GDM1 (cell line): ENCODE measurements around the gene FAH.

Experiments
- DNase-seq: peaks from one replicate; lab custom pipeline; 2025; lab: John Stamatoyannopoulos, UW

Gene FAH

DNA sequence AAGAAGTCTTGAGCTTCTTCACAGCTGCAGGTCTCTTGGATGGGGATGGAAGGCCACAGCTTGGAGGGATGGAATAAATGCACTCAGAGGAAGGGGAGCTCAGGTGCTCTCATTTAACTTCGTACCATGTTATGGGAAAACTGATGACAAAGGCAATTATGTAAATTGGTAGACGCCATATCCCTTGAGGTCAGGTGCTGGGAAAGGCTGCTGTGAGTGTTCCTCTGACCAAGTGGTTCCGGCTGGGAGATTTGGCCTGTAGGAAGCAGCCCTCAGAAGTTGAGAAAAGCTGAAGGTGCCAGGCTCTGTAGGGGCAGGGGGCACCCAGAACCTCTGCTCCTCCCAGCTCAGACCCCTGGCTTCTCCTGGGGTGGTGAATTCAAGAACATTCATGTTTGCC is 47.1 kb downstream of the FAH start:
- DNase-seq: no peak

- no peak for DNase-seq
Measured at GRCh38 chr15:80201256-80202015, 48.6 kb downstream of the FAH start.

- no peak for DNase-seq
Measured at GRCh38 chr15:80202016-80202315, 49.2 kb downstream of the FAH start.

DNA sequence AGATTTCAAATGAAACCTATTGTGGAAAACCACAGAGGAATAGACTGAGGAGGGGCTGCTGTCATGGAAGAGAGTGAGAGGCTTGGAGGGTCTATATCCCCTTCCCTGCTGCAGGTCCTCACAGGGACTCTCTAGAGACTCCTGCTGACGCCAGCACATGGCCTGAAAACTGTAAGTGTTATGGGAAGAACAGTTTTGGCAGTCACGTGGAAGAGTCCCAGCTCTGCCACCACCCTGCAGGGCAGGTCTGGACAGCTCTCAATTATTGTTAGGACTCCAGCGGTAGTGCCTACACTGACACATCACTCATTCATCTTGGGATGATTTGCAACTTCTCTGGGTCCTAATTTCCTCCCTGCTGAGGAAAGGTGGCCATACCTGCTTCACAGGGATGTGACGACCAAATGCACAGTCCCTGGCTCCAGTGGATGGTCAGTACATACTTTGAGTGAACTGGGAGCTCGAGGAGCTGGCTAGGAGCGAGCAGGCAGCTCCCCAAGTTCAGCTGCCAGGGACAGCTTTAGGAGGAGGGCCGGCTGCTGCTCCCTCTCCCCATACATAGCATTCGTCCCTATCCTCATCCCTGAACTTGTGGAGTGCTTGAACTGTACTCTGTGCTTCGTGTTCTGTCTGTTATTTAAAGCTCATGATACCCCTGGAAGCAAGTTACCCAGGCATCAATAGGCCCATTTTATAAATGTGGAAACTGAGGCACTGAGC is 50.0 kb downstream of the FAH start:
- DNase-seq: no peak

GRCh38 chr15:80203361-80203885 is 50.6 kb downstream of the FAH start:
- DNase-seq: no peak

DNA sequence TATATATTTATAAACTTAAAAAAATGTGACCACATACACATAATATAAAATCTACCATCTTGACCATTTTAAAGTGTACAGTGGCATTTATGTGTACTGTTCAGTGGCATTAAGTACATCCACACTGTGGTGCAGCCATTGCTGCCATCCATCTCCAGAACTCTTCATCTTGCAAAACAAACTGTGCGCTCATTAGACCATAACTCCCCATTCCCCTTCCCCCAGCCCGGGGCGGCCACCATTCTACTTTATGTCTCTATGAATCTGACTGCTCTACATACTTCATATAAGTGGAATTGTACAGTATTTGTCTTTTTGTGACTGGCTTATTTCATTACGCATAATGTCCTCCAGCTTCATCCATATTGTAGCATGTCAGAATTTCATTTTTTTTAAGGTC is 51.4 kb downstream of the FAH start:
- no peak for DNase-seq

DNA sequence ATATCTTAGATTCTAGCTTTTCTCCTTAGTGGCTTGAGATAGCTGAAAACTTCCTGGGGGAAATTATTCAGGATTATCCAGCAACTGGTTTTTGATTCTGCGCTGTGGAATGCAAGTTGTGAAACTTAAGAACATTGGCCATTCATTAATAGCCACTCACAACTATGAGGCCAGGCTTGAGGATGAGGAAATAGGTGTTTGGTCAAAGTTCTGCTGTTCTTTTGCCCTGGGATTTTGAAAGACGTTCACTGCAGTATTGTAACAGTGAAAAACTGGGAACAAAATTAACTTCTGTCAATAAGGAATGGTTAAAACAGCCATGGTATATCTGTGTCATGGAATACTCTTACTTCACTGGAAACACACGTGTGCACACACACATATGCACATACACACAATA is 55.1 kb downstream of the FAH start:
- DNase-seq: no peak

- DNase-seq: no peak
Measured at GRCh38 chr15:80208758-80209734, 56.2 kb downstream of the FAH start.

GRCh38 chr15:80210611-80211573 is 58.1 kb downstream of the FAH start:
- no peak for DNase-seq

- DNase-seq: no peak
Measured at GRCh38 chr15:80211976-80212375, 59.2 kb downstream of the FAH start.

DNA sequence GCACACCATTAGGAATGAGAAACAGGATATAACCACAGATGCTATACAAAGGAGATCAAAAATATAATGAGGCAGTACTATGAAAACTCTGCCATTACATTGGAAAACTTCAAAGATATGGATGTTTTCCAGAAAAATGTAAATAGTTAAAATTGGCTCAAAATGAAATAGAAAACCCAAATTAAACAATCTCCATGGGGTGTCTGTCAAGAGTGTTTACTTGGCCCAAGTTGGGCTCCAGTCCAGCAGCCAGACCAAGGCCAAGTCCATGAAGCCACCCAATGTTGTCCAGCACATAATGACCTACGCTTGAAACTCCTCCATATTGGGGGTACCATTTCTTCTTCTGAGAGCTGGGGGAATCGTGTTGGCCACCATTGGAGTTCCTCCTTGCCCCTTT is 62.1 kb downstream of the FAH start:
- no peak for DNase-seq

- no peak for DNase-seq
Measured at GRCh38 chr15:80216141-80216540, 63.3 kb downstream of the FAH start.

DNA sequence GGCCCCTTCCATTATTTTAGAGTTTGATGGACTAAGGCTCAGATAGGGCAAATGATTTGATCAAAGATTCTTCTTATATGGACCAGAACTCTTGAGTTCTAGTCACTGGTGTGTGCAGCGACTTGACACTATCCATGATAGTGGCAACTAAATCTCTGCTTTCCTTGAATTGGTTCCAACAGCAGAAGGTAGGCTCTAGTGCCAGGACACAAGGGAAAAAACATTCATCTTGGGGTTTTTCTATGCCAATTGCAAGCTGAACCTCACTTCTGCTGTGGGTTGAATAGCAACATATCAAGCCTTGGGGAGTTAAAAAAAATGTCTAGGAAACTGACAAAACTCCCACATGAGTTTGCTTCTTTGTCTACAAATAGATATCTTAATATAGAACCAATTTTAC is 64.1 kb downstream of the FAH start:
- no peak for DNase-seq

GRCh38 chr15:80217327-80217900 is 64.6 kb downstream of the FAH start:
- DNase-seq: no peak

GRCh38 chr15:80219955-80220354 is 67.2 kb downstream of the FAH start:
- no peak for DNase-seq

- DNase-seq: no peak
Measured at GRCh38 chr15:80228959-80229610, 76.3 kb downstream of the FAH start.

DNA sequence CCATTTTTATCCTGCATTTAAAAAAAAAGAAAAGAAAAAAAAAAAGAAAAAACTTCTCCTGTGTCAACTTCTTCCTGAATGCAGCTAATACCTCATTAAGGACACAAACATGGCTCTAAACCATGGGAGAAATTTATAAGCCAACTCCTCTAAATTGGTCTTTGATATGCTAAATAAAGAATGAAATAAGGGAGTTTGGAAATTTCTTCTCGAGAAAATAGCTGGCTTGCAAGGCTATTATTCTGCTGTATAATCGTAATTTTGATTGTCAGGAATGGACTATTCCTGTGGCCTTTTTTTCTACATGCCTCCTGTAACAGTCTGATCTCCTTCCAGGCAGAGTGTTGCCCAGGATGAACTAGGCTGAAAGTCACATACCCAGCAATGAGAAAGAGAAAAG is 78.6 kb downstream of the FAH start:
- DNase-seq: no peak

- DNase-seq: no peak
Measured at GRCh38 chr15:80233581-80233980, 80.8 kb downstream of the FAH start.

DNA sequence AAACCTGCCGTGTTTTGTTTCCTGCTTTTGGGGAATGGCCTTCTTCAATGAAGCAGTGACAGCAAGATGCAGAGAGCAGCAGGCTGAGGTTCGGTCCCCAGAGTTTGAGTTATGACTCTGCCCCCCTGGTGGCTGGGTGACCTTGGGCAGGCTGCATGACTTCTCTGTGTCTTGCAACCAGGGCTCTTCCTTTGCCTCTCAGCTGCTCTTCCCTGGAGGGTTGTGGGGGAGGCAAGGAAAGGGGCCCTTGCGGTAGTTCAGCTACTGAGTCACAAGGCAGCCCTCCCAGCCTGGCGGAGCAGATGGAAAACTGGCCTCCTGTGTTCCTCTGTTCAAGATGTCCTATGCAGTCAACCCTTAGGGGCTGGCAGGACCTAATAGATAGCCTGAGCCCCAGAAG is 82.1 kb downstream of the FAH start:
- DNase-seq: no peak
